ENCODE data around the gene EPHB2.

The EPHB2 gene

GRCh38 chr1:22892789-22893188 is 182.2 kb downstream of the EPHB2 start:
- no peak for DNase-seq

GRCh38 chr1:22893292-22893691 is 182.7 kb downstream of the EPHB2 start:
- no peak for DNase-seq

DNA sequence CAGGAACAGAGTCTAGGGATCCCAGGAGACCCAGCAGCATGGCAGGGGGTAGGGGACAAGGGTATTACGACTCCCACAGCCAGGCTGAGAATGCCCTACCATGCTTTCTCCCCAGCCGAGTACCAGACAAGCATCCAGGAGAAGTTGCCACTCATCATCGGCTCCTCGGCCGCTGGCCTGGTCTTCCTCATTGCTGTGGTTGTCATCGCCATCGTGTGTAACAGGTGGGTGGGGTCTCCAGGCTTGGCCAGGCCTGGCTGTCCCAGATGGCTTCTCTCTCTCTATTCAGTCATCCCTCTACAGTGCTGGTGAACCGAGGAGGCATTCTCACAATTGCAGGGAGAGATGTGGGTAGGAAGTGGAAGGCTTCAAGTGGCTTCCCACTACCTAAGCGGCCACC is 184.7 kb downstream of the EPHB2 start:
- DNase-seq = no peak

- no peak for DNase-seq
Observed at GRCh38 chr1:22896184-22896583, 185.5 kb downstream of the EPHB2 start.

DNA sequence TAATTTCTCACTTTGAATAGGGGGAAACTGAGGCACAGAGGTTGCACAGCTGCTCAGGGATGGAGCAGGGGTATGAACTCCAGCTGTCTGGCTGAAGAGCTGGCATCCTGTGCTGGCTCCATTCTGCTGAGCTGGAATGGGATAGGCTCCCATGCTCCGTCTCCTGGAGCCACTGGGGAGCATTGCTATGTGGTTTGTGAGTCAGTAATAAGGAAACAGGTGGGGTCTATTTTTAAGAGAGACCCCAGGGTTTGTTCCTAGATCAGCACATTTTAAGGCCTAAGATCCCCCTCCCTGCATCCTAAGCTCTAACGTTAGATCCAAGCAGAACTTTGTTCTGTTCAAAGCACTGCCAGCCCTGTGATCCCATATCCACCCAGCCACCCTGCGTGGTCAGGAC is 189.8 kb downstream of the EPHB2 start:
- DNase-seq = no peak

DNA sequence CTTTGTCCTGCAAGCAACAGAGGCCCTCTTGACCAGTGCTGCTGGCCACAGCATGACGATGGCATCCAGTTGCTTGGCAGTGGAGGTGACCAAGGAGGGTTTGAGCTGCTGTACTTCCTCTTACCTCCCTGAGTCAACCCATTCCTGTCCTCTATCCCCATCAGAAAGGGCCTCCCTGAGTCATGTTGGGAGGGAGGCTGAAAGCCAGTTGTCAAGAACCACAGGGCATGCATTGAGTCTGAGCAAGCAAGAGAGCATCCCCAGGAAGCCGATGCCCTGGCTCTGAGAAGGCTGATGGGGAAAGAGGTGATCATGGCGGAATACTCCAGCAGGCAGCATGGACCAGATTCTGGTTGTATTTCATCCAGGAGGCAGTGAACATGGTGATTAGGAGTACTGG is 192.5 kb downstream of the EPHB2 start:
- DNase-seq = no peak

- no peak for DNase-seq
Observed at GRCh38 chr1:22906968-22907367, 196.3 kb downstream of the EPHB2 start.

DNA sequence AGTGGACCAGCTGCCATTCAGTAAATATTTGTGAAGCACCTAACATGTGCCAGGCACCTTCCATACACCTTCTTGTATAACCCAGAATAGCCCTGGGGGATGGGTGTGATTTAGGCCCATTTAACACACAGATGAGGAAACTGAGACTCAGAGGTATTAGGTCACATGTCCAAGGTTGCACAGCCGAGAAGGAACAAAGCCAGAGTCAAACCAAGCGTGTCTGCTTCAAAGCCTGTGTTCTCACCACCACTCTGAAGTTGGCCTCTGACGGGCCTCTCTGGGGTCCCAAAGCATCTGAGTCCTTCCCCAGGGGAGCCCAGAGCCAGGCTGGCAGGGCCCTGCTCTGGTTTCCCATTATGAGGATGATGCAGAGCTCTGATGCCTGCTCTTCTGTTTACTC is 196.9 kb downstream of the EPHB2 start:
- no peak for DNase-seq

- no peak for DNase-seq
Observed at GRCh38 chr1:22908880-22909426, 198.3 kb downstream of the EPHB2 start.

DNA sequence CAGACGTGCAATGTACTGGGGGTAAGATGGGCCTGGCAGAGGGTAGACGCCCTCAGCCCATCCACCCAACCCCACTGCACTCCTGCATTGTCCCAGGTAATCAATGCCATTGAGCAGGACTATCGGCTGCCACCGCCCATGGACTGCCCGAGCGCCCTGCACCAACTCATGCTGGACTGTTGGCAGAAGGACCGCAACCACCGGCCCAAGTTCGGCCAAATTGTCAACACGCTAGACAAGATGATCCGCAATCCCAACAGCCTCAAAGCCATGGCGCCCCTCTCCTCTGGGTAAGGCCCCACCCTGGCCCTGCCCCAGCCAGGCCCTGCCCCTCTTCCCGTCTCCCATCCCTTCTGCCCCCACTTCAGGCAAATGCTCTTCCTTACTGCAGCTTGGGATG is 199.6 kb downstream of the EPHB2 start:
- DNase-seq = no peak

GRCh38 chr1:22910986-22911651 is 200.5 kb downstream of the EPHB2 start:
- no peak for DNase-seq

DNA sequence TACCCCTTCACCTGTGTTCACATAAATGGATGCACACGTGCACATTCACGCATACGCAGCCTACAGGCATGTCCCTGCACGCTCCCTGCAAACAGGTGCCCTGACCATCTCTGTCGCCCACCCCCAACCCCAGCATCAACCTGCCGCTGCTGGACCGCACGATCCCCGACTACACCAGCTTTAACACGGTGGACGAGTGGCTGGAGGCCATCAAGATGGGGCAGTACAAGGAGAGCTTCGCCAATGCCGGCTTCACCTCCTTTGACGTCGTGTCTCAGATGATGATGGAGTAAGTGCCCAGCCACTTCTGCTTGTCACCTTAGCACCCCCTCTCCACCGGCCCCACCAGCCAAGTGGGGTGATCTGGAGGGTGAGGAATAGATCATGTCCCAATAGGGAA is 201.7 kb downstream of the EPHB2 start:
- no peak for DNase-seq

GRCh38 chr1:22913421-22914141 is 202.9 kb downstream of the EPHB2 start:
- DNase-seq = no peak

DNA sequence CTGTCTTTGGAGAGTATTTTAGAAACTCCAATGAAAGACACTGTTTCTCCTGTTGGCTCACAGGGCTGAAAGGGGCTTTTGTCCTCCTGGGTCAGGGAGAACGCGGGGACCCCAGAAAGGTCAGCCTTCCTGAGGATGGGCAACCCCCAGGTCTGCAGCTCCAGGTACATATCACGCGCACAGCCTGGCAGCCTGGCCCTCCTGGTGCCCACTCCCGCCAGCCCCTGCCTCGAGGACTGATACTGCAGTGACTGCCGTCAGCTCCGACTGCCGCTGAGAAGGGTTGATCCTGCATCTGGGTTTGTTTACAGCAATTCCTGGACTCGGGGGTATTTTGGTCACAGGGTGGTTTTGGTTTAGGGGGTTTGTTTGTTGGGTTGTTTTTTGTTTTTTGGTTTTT is 203.5 kb downstream of the EPHB2 start:
- DNase-seq = no peak

- no peak for DNase-seq
Observed at GRCh38 chr1:22914633-22915217, 204.1 kb downstream of the EPHB2 start.

DNA sequence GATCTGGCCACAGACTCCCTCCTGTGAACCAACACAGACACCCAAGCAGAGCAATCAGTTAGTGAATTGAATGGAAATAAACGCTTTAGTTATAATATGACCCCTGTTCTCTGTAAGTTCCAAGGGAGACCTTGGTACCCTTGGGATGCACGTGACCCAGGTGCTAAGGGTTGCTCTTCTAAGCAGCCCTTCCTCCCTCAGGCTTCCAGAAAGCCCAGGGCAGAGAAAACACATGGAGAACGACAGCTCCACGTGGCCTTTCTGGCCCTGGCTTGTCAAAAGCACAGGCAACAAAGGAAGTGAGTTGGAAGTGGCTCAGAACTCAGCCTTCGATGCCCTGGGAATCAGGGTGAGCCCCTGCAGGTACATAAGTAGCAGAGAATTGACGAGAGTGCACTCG is 204.6 kb downstream of the EPHB2 start:
- no peak for DNase-seq

- DNase-seq = no peak
Observed at GRCh38 chr1:22915816-22916470, 205.3 kb downstream of the EPHB2 start.

DNA sequence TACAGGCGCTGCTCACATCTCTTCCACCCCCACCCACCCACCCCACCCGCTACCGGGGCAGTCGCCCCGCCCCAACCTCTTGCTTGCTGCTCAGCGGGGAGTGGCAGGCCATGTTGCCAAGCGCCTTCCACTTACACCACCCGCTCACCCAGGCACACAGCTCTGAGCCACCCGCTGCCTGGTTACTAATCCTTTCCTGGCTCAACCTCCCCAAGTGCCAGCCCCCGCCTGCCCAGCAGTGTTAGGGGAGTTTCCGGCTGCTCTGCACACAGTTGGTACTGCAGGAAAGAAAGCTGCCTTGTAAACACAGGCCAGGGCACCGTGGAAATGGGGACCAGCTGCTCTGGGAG is 205.8 kb downstream of the EPHB2 start:
- DNase-seq = no peak

GRCh38 chr1:22917989-22918388 is 207.3 kb downstream of the EPHB2 start:
- DNase-seq = no peak

DNA sequence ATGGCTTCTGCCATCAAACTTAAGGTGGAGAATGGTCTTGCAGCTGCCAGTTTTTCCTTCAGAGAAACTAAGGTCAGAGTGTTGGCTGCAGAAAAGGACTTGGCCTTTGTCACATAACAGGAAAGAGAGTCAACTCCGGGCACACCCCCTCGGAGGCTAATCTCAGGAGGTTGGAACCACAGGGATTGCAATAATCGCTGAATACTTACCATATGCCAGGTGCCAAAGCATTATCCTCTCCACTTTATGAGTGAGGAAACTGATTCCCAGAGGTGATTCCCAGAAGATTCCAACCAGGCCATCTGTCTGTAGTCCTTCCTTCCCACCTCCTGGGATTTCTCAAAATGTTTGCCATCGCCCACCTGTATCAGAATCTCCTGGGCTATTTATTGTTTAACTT is 208.0 kb downstream of the EPHB2 start:
- no peak for DNase-seq

- no peak for DNase-seq
Observed at GRCh38 chr1:22919341-22920025, 208.8 kb downstream of the EPHB2 start.

DNA sequence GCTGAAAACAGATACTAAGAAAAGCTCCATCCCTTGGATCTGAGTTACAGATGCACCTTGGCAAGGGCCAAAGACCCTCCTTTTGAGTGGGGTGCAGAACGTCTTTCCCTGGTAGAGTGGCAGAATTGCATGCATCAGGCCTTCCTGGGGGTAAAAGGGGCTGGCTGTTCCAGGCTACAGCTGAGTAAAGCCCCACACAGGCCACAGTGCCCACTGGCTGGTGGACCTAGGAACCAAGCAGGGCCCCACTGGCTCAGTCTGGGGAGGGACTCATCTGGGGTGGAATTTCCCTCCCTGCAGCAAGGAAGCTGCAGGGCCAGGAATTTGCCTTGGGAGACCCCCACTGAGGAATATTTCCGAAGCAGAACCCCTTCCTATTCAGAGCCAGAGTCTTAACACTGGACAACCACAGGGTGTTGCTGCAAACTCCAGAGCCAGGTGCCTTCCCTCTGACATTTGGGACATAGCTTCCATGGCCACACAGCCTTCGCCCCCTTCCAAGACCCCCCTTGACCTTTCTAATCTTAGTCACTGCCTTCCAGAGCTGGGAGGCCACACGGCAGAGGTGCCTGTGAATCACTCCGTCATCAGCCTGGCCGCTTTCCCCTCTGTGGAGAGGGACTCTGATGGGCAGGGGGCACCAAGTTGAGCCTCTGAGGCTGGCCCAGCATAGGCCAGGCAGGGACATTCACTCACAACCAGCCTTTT is 209.5 kb downstream of the EPHB2 start:
- DNase-seq = no peak
